Measurements from ENCODE around the gene C12orf75.

GRCh38 chr12:105384916-105385535, 54.5 kb downstream of the C12orf75 start:
- TF ChIP-seq POLR2A (IDR thresholded peaks at IDR 0.05) (no peak), CTCF (IDR thresholded peaks at IDR 0.05) (no peak)
